Head of caudate nucleus (tissue), 42 donors: ENCODE results near the gene FAM50A.
"Not testable (repeated sequence)": the region's sequence is repeated elsewhere in the genome, so short reads cannot be mapped to it uniquely, and the experiment has no call there.

Source experiments
- DNase-seq, 42 donors: peaks; one replicate each; pipeline versions ENCODE4 v3.0.0 to v3.0.0-alpha.2; 2020 to 2021; ENCODE audit warnings: mixed read lengths in 7 of 42
- intact Hi-C: fragments of 100-400 bp; cut with DNase I; formaldehyde crosslinking; loops from one replicate; pipeline ENCODE4 v1.15.0; 2022

The FAM50A gene, protein sequence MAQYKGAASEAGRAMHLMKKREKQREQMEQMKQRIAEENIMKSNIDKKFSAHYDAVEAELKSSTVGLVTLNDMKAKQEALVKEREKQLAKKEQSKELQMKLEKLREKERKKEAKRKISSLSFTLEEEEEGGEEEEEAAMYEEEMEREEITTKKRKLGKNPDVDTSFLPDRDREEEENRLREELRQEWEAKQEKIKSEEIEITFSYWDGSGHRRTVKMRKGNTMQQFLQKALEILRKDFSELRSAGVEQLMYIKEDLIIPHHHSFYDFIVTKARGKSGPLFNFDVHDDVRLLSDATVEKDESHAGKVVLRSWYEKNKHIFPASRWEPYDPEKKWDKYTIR

DNA sequence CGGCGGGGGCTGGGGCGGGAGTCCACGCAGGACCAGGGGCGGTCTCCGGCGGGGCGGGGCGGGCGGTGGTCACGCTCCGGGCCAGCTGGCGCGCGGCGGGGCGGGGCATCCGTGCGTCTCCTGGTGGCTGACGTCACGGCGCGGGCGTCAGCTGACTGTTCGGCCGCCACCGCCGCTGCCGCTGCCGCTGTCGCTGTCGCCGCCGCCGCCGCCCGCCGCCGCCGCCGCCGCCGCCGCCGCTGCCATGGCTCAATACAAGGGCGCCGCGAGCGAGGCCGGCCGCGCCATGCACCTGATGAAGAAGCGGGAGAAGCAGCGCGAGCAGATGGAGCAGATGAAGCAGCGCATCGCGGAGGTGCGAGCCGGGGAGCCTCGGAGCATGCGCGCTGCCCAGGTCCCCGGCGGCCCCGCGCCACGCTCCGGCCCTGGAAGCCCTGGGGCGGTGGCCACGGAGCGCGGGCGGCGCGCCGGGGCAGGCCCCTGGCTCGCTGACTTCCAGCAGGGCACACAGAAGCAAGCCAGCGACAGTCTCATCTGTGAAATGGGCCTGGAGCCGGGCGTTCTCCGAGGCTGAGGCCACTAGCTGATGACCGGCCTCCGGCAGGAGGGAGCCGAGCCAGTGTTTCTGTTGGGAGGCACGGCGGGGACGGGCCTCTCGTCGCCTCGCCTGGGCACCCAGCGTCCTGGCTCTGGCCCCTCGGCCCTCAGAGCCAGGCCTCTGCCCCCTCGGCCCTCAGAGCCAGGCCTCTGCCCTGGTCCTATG is at the start of gene FAM50A:
Gene FAM50A (plus strand): TSS at position 150 of the 763 bp plus-strand sequence. CDS start 95 bp downstream, at position 245.
- intact Hi-C loops, result no loop called here

DNA sequence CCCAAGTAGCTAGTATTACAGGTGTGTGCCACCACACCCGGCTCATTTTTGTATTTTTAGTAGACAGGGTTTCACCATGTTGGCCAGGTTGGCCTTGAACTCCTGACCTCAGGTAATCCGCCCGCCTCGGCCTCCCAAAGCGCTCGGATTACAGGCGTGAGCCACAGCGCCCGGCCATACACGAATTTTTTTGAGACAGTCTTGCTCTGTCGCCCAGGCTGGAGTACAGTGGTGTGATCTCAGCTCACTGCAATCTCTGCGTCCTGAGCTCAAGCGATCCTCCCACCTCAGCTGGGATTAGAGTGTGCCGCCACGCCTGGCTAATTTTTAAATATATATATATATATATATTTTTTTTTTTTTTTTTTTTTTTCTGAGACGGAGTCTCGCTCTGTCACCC is 47.6 kb upstream of the FAM50A start:
- intact Hi-C loops, result not testable (repeated sequence)

More for the DNA sequence above, at the start of gene FAM50A:
- peak; percentile 40 to 90 (median 80) for DNase-seq

DNA sequence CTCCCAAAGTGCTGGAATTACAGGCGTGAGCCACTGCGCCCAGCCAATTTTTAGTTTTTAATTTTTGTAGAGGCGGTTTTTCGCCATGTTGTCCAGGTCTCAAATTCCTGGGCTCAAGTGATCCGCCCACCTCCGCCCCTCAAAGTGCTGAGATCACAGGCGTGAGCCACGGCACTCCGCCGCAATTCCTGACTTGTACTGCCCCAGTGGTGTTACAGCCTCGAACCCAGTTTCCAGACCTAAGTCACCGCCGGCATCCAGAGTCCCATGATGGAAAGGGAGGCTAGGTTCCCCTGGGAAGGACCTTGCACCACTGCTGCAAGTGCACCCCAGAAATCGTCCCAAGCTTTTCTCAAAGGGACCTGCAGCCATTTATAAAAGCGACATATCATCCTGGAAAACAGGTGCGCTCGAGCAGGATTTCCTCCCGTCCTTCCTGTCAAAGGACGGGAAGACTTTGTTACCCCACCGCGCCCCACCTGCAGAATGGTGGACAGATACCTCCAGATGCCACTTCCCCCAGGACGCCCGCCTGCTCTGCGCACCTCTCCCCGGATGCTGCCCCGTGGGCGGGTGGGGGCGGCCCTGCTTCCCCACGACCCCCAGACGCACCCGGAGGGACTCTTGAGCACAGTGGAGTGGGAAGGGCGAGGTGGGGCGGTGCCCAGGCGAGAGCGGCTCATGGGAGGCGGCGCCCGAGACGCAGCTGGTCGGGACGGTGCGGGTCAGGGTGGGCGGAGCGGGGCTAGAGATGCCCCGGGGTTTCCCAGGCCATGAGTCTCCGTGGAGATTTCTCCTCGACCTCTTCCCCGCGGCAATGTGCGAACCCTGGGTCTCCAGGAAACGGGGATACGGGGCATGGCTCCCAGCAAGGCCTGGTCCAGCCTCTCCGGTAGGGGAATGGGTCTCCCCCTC is 46.7 kb upstream of the FAM50A start:
- peak in 39 of 42 donors; percentile 21 to 79 (median 59) for DNase-seq
- intact Hi-C loops, result no loop called here

More for the DNA sequence above, 47.6 kb upstream of the FAM50A start:
- not testable (repeated sequence) for DNase-seq

DNA sequence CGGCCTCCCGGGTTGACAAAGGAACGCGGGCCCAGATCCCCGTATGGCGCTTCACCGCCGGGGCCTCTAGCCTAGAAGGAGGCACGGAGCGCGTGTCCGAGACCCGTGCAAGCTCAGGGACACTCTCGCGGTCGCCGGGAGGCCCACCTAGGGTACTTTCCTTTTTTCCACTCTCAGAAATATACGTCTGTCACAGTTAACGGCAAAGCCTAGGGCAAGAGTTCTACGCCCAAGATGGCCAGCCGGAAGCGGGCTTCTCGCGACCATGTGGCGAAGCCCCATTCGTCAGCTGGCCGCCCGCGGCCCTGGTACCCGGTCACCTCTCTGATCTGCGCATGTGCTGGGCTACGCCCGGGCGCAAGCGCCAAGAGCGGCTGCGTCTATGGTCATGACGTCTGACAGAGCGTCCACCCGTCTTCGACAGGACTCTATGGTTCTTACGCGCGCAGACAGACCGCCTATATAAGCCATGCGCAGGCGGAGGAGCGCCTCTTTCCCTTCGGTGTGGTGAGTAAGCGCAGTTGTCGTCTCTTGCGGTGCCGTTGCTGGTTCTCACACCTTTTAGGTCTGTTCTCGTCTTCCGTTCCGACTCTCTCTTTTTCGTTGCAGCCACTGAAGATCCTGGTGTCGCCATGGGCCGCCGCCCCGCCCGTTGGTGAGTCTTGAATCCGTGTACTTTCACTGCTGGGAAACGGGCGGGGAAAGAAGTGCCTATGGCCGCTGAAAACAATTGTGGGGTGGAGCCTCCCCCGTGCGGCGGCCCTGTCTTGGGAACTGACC is 45.9 kb upstream of the FAM50A start, which contains the start of gene RPL10:
Gene RPL10 (plus strand): TSS at position 490 of the 780 bp plus-strand sequence. CDS start 143 bp downstream, at position 633.
- peak; percentile 86 to 97 (median 93) for DNase-seq
- intact Hi-C loops, result no loop called here

DNA sequence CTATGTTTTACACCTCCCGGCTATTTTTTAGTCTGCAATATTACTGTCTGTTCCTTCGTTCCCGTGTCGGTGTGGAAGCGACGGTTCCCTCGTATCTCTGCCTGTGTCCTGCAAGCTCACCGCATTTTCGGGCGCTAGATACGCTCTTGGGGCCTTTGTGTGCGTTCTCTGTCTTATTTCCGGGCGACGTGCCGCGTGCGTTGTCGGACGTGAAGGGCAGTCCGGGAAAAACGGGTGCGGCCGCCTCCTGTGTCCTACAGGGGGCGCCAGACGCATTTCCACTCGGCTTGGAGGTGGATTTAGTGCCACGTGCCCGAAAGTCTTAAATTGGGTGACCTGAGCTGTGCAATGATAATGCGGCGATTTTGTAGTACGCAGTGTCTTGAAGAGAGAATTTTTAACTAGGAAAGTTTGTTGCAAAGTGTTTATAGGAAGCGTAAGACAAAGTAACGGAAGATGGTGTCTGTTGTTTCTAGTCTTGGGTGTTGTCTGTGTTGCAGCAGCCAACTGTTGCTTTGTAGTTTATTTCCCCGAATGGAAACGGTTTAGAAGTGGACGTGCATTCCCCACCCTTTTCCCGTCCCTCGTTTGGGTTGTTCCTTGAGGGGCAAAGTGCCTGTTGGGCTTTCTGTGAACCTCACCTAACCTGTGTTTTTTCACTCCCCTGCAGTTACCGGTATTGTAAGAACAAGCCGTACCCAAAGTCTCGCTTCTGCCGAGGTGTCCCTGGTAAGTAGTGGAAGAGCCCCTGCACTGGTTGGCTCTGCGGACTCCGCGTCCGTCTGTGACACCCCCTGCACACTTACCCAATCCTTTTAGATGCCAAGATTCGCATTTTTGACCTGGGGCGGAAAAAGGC is 45.0 kb upstream of the FAM50A start:
- DNase-seq, result peak; percentile 67 to 91 (median 81)
- intact Hi-C loops, result no loop called here

DNA sequence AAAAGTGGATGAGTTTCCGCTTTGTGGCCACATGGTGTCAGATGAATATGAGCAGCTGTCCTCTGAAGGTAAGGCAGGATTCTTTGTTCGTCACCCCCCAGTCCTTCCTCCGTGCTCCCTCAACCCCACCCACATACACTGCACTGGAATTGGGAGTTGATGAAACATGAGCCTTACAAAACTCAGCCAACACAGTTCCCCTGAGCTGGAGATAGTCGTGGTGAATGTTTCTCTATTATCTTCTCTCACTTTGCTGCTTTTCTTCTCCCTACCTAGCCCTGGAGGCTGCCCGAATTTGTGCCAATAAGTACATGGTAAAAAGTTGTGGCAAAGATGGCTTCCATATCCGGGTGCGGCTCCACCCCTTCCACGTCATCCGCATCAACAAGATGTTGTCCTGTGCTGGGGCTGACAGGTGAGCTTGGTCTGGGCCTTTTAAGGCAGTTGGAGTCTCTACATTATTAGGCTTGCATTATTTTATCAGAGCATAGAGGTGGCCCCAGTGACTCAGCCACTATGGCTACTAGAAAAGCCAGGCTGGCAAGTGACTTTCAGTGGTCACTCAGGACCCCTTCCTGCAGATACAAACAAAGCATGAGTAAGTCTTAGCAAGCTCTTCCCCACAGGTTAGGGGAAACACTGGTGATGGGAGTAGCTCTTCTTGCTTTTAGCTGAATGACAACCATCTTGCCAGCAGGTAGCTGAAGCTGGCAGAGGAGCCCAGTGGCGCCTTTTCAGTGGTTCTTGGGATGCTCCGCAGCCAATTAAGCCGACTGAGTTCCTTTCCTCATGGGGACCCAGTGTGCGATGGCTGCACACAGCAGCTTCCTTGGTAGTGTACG is 44.2 kb upstream of the FAM50A start:
- intact Hi-C loops, result no loop called here
- DNase-seq, result no peak

DNA sequence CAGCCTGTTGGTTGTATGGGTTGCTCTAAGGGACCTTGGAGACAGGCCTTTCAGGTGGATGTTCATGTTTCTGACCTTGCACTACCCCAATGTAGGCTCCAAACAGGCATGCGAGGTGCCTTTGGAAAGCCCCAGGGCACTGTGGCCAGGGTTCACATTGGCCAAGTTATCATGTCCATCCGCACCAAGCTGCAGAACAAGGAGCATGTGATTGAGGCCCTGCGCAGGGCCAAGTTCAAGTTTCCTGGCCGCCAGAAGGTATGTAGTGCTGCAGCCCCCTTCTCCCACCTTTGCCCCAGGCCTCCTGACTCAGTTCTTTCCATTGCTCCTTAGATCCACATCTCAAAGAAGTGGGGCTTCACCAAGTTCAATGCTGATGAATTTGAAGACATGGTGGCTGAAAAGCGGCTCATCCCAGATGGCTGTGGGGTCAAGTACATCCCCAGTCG is 43.5 kb upstream of the FAM50A start:
- DNase-seq, intact Hi-C loops: not testable (repeated sequence)

DNA sequence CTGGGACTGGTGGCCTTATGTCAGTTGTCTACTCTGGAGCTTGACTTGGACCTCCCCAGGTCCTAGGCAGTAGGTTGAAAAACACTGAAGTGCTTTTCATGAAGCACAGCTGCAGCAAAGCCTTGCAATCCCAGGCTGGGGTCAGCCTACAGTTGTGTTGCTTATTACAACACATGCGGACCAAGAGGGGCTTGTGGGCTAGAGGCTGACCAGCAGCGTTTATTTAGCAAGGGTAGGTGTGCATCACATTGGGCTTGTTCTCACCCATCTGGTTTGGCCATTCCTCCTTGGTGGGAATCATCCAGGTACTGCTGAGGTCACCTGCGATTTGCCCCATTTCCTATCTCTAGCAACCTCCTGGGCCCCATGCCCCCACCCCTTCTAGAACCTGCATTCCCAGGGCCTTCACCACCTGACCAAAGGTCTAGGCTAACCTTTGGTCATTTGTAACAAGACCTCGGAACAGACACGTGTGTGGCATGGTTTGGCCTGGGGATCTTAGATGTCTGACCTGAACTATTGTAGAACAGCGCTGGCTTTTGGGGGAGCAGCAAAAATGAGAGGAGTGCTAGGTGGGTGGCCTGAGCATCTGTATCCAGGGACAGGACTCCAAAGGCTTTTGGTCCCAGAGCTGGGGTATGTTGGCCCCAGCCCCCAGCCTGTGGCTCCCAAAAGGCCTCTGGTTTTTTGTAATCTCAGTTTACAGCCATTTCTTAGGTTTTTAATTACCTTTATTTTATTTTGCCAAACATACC is 42.7 kb upstream of the FAM50A start:
- intact Hi-C loops, result no loop called here
- no peak for DNase-seq

DNA sequence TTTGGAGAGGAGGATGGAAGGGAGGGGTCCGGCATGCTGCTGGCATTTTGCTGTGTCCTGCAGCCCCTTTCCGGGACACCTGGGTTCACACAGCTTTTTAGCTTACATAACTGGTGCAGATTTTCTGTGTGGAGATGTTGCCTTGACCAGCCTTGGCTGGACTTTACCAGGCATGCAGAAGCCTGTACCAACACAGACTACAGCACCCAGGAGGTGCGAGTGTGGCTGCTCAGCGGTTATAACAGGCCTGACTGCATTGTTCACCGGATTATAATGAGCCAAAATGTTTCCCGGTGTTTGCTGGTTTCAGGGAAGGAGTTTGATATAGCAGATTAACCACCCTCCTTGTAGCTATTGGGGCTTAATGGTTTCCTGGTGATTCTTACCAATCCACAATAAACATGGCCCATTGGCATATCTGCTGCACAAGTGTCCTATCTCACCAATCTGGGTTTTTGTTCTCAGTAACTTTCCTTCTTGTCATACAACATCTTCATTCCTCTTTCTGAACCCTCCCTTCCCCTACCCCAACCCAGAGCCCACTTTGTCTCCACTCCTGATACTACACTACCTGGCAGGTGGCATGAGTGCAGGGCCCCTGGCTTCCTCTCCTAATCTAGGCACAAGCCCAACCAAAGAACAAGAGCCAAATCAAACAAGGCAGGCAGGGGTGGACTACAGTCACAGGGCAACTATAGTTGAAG is 41.9 kb upstream of the FAM50A start:
- intact Hi-C loops, result no loop called here
- no peak for DNase-seq

DNA sequence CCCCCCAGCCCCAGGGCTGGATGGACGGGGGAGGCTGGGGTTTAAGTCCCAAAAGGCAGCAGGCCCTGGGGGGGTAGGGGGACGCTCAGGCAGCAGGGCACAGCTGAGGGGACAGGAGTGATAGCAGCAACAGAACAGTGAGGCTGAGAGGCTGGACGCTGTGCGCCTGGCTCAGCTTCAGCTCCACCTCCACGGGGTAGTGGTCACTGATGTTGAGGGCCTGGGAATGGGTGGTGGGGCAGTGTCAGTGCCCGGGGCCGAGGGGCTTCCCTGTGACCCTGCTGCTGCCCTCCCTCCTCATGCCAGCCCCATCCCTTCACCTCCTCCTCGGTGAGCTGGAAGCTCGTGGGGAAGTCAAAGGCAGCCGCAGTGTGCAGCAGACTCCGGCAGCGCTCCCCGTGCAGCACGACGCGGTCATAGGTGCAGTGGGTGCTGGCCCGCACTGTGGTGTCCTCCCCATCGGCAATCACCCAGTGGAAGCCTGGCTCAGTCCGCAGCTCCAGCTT is 41.3 kb upstream of the FAM50A start:
- DNase-seq, result no peak
- intact Hi-C loops, result no loop called here

DNA sequence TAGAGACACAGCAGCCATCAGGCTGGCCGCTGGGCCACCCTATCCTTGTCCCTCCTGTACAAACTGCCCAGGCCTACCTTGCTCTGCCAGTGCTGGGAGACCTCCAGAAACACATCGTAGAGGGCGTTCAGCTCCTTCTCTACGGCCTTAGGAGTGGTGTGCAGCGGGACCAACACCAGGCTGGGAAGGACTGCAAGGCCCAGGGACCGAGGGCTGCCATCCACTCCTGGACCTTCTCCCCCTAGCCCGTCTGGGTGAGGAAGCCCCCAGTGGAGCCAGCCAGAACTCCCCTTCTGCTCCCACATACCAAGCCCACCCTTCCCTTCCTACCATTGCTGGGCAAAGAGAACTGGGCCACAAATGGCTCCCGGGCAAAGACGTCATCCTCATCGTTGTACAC is 40.7 kb upstream of the FAM50A start:
- DNase-seq, result no peak
- intact Hi-C loops, result no loop called here

DNA sequence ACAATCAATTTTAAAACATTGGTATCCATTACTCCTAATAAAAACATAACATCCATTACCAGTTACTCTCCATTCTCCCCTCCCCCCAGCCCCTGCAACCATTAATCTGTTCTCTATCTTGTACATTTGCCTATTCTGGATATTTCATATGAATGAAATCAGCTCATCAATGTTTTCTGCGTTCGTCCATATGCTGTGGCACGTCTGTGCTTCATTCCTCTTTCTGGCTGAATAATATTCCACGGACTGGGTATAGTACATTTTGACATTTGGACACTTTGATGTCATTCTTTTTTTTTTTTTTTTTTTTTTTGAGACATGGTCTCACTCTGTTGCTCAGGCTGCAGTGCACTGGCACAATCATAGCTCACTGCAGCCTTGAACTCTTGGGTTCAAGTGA is 40.1 kb upstream of the FAM50A start:
- DNase-seq, result no peak
- intact Hi-C loops, result no loop called here

DNA sequence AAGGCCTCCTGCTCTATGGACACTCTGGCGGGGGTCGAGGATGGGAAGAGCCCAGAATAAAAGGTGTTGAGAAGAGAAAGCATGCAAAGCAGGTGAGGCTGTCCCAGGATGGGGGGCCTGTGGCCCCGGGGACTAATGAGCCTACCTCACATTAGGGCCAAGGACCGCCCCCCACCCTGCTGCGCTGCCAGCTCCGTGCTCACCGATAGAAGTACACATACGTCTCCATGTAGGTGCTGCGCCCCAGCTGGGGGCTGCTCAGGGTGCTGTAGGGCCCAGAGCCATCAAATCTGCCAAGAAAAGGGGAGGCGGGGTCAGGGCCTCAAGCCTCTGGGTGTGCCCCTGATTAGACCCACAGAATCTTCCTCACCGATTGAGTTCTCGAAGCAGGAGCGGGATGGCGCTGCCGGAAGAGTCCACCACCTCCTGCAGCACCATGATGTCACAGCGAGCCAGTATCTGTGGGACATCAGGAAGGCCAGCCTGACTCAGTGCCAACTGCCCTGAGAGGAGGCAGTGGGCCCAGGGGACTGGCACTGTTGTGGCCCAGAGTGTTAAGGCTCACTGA is 39.2 kb upstream of the FAM50A start:
- intact Hi-C loops, result no loop called here
- DNase-seq, result no peak

DNA sequence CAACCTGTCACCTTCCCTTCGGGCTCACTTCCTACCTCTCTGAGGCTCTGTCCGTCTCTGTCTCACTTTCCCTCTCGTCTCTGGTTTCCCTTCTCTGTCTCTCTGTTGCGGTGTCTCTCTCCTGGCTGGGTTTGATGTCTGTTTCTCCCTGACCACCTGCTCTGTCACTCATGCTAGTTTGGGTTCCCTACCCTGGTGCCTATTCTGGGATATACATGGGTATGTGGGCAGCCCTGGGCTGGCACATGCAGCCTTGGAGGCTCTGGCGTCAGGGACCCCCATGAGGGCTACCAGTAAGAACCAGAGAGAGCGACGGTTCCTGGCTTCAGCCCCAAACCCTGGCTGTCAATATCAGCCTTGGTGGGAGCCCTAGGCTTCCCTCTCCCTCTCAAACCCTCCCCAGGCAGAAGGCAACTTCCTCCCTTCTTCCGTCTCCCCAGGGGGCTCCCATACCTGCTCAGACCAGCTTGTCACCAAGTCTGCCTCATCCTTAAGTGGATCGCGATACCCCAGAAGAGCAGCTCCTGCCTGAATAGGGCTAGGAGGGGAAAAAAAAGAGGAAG is 35.2 kb upstream of the FAM50A start:
- no peak for DNase-seq
- intact Hi-C loops, result no loop called here
